SK-N-SH (cell line): ENCODE data around the gene PLA2G4B. TPM values are rescaled to one million over a fixed set of nuclear protein-coding genes. Genes with fewer than 3 reads are reported as not detected.

Experiments used
- CTCF ChIA-PET: fragments of 300-600, 350-600 bp; formaldehyde crosslinking; extraction: SDS; loops from one replicate; lab custom pipeline; 2021; lab: Yijun Ruan, JAX
- POLR2A ChIA-PET: fragments of 350-600 bp; sonication (Branson Sonifier 250); formaldehyde crosslinking; extraction: SDS; loops from one replicate; lab custom pipeline; 2020; ENCODE audit warnings: antibody characterized with exemption, inconsistent platforms; lab: Yijun Ruan, JAX
- DNase-seq: peaks from one replicate; pipeline ENCODE4 v3.0.0; 2012
- H2AFZ ChIP-seq: fragments of 200-600 bp; sonication (generic); 2 replicates; pipeline ENCODE4 v1.8.1; 2016; ENCODE audit warnings: antibody characterized with exemption, mild to moderate bottlenecking, low read depth
- H3F3A ChIP-seq: fragments of 200-600 bp; sonication (generic); replicated peaks from 2 replicates; pipeline ENCODE3; 2016; ENCODE audit warnings: antibody characterized with exemption, mild to moderate bottlenecking; ENCODE audit not compliant: insufficient read depth
- H3K27ac ChIP-seq, 2 experiments: fragments of 200-500 bp in 1 of 2; fragments of 200-600 bp in 1 of 2; sonication (Bioruptor generic) in 1 of 2; sonication (generic), shearing (Covaris generic) in 1 of 2; 2 replicates each; pipeline versions ENCODE4 v1.5.1 to v1.6.1; 2014 to 2016; ENCODE audit warnings: low read depth in 2 of 2, inconsistent platforms in 1 of 2, low read length in 1 of 2, mild to moderate bottlenecking in 1 of 2, mixed read lengths in 1 of 2
- H3K27me3 ChIP-seq: fragments of 200-600 bp; sonication (generic), shearing (Covaris generic); 2 replicates; pipeline ENCODE4 v1.6.1; 2016; ENCODE audit warnings: mixed run types; ENCODE audit not compliant: insufficient read depth
- H3K36me3 ChIP-seq, 2 experiments: fragments of 200-500 bp in 1 of 2; fragments of 200-600 bp in 1 of 2; sonication (Bioruptor generic) in 1 of 2; sonication (generic) in 1 of 2; replicated peaks in 1 of 2; 2 replicates each; pipeline versions ENCODE3 to v1.5.1; 2014 to 2016; ENCODE audit warnings: low read length in 1 of 2, mild to moderate bottlenecking in 1 of 2; ENCODE audit not compliant: insufficient read depth in 2 of 2, control insufficient read depth in 1 of 2
- H3K4me1 ChIP-seq, 2 experiments: fragments of 200-500 bp in 1 of 2; fragments of 200-600 bp in 1 of 2; sonication (Bioruptor generic) in 1 of 2; sonication (generic), shearing (Covaris generic) in 1 of 2; 2 replicates each; pipeline versions ENCODE4 v1.5.1 to v1.6.1; 2014 to 2016; ENCODE audit warnings: low read depth in 1 of 2, low read length in 1 of 2, mixed run types in 1 of 2; ENCODE audit not compliant: insufficient read depth in 2 of 2, control insufficient read depth in 1 of 2
- H3K4me2 ChIP-seq: fragments of 200-600 bp; sonication (generic), shearing (Covaris generic); 2 replicates; pipeline ENCODE4 v1.6.1; 2017; ENCODE audit warnings: mixed run types
- H3K4me3 ChIP-seq, 2 experiments: fragments of 200-500 bp in 1 of 2; fragments of 200-600 bp in 1 of 2; sonication (Bioruptor generic) in 1 of 2; sonication (generic), shearing (Covaris generic) in 1 of 2; 2 replicates each; pipeline versions ENCODE4 v1.5.1 to v1.8.1; 2014 to 2016; ENCODE audit warnings: low read depth in 2 of 2, inconsistent platforms in 1 of 2, low read length in 1 of 2, mild to moderate bottlenecking in 1 of 2, mixed read lengths in 1 of 2, moderate library complexity in 1 of 2
- H3K79me2 ChIP-seq: fragments of 200-600 bp; sonication (generic); 2 replicates; pipeline ENCODE4 v1.8.1; 2017; ENCODE audit warnings: mild to moderate bottlenecking; ENCODE audit not compliant: insufficient read depth
- H3K9ac ChIP-seq: fragments of 200-600 bp; sonication (generic); 2 replicates; pipeline ENCODE4 v1.6.1; 2017; ENCODE audit warnings: mixed run types
- H3K9me2 ChIP-seq: fragments of 200-600 bp; sonication (generic); 2 replicates; pipeline ENCODE4 v1.6.1; 2017; ENCODE audit warnings: mixed run types
- H3K9me3 ChIP-seq: fragments of 200-600 bp; sonication (generic); 2 replicates; pipeline ENCODE4 v1.6.1; 2017; ENCODE audit warnings: mixed run types, mild to moderate bottlenecking, moderate library complexity
- H4K20me1 ChIP-seq: fragments of 200-600 bp; sonication (generic); 2 replicates; pipeline ENCODE4 v1.6.1; 2017; ENCODE audit warnings: mild to moderate bottlenecking, mixed run types; ENCODE audit not compliant: insufficient read depth
- ELF1 ChIP-seq: IDR thresholded peaks from 2 replicates; pipeline ENCODE4 v1.4.0; 2012
- EP300 ChIP-seq, 2 experiments: IDR thresholded peaks; 2 replicates each; pipeline versions ENCODE4 v1.4.0 to v1.6.1; 2012; ENCODE audit warnings: borderline replicate concordance in 1 of 2, low read depth in 1 of 2, low read length in 1 of 2
- GABPA ChIP-seq: IDR thresholded peaks from 2 replicates; pipeline ENCODE4 v1.4.0; 2012; ENCODE audit warnings: low read depth, mild to moderate bottlenecking
- PBX3 ChIP-seq: IDR thresholded peaks from 2 replicates; pipeline ENCODE4; 2012
- RAD21 ChIP-seq: IDR thresholded peaks from 2 replicates; pipeline ENCODE4 v1.6.1; 2012; ENCODE audit warnings: mild to moderate bottlenecking, low read length
- TAF1 ChIP-seq: IDR thresholded peaks from 2 replicates; pipeline ENCODE4 v1.6.1; 2012; ENCODE audit warnings: low read depth, mild to moderate bottlenecking, low read length, moderate library complexity, borderline replicate concordance
- TEAD4 ChIP-seq: IDR thresholded peaks from 2 replicates; pipeline ENCODE4 v1.4.0; 2012; ENCODE audit warnings: mild to moderate bottlenecking, borderline replicate concordance; ENCODE audit not compliant: insufficient read depth
- WGBS: methylation state at CpG from one replicate; pipeline ENCODE4 v1.1.6; 2017; ENCODE audit warnings: low lambda C conversion rate; 5-methylcytosine and 5-hydroxymethylcytosine counted together
- polyA plus RNA-seq, 3 experiments: library from polyadenylated mRNA; depleted of rRNA; stranded (reverse); fragments of >200 nt; gene quantifications; 2 replicates each; pipeline ENCODE4 v1.2.3, GENCODE V29; 2012
- TF ChIP-seq, protein P1 (sequence below): fragments of 150-350 bp; IDR thresholded peaks from 2 replicates; pipeline ENCODE4 v1.6.1; 2016; ENCODE audit warnings: mild to moderate bottlenecking, low read depth, low read length
- TF ChIP-seq, protein P2 (sequence below): IDR thresholded peaks from 2 replicates; pipeline ENCODE4 v1.4.0; 2012; ENCODE audit warnings: low read depth, borderline replicate concordance
- TF ChIP-seq, protein P3 (sequence below): fragments of 150-350 bp; IDR thresholded peaks from 2 replicates; pipeline ENCODE4 v1.6.1; 2017; ENCODE audit warnings: antibody characterized with exemption, low read length, low read depth, borderline replicate concordance

Gene PLA2G4B
- polyA plus RNA-seq, 1 of the 3 experiments (the other 2 are of a cell fraction) = 5.3 TPM

- no peak for TF ChIP-seq TEAD4
- TF ChIP-seq, all 33 proteins: peak for 0
Observed at GRCh38 chr15:41849861-41850260, 11.2 kb downstream of the PLA2G4B start (continued).

DNA sequence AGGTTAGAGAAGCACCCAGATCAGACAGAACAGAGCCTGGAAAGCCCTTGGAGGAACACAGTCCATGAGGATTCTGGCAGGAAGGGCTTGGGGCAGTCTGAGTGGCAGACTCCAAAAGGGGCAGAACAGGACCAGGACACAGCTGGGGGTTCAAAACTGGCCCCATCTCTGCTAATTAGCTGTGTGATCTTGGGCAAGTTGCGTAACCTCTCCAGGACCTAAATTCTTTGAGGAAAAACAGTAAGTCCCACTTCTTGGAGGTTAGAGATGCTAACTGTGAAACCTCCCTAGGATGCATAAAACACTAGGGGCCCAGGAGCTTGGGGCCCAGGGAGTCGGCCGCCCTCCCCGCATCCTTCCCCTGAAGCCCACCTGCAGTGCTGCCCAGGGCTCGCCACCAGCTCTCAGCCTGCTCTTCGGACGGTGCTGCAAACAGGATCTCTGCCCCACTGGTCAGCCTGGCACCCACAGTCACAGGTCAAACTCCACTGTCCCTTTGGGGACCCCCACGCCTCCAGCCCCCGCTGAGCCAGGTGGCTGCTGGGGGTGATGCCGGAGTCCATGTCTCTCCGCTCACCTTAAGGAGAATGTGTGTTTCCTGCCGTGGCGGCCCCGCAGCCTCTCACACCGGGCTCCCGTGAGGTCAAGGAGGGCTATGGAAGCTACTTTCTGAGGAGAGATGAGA, 12.0 kb downstream of the PLA2G4B start:
- peaks cover 0 to 19% of the 10 kb centered on the region in 2 experiments; a peak in 1 of 4 replicates for H3K4me1 ChIP-seq
- H3K4me3 ChIP-seq = no peak overlapping the region
- H3K9me3 ChIP-seq = no peaks in the 10 kb centered on the region
- H4K20me1 ChIP-seq = no peaks in the 10 kb centered on the region
- POLR2A ChIA-PET = interaction anchor here (0.7 kb wide), 1 partner anchor 12 kb away, joined by 3 read pairs; no protein-coding TSS in a partner anchor
- no peak overlapping the region for H3K9ac ChIP-seq
- H3K27me3 ChIP-seq = no peaks in the 10 kb centered on the region
- TF ChIP-seq TEAD4 (no peak), RAD21 (no peak), TAF1 (no peak), GABPA (no peak)
- no peaks in the 10 kb centered on the region for H3F3A ChIP-seq
- DNase-seq = no peak
- no peaks in the 10 kb centered on the region for H3K79me2 ChIP-seq
- H2AFZ ChIP-seq = no peak overlapping the region
- peaks cover 0 to 12% of the 10 kb centered on the region in 2 experiments for H3K36me3 ChIP-seq
- H3K27ac ChIP-seq = no peak overlapping the region
- no peaks in the 10 kb centered on the region for H3K9me2 ChIP-seq
- no peak overlapping the region for H3K4me2 ChIP-seq
- 84% methylated on average over 13 of the region's 16 CpGs for WGBS
- CTCF ChIA-PET = interaction anchor here (1.4 to 2.3 kb wide), 4 partner anchors 13 to 385 kb away, joined by 3 to 12 read pairs (median 4); partner anchors contain the start of gene MAPKBP1

- Histone ChIP-seq H3K4me1 (peaks cover 0 to 19% of the 10 kb centered on the region in 2 experiments; a peak in 1 of 4 replicates), H2AFZ (no peak overlapping the region), H3F3A (no peaks in the 10 kb centered on the region), H3K27ac (no peak overlapping the region), H3K4me2 (no peak overlapping the region), H3K4me3 (no peak overlapping the region), H4K20me1 (no peaks in the 10 kb centered on the region), H3K27me3 (no peaks in the 10 kb centered on the region), H3K36me3 (peaks cover 0 to 10% of the 10 kb centered on the region in 2 experiments), H3K9ac (no peak overlapping the region), H3K9me2 (no peaks in the 10 kb centered on the region), H3K79me2 (no peaks in the 10 kb centered on the region), H3K9me3 (no peaks in the 10 kb centered on the region)
- 91% methylated on average over 5 of the region's 11 CpGs for WGBS
- DNase-seq = no peak
- CTCF ChIA-PET = interaction anchor here (1.4 to 2.3 kb wide), 4 partner anchors 13 to 386 kb away, joined by 3 to 12 read pairs (median 4); partner anchors contain the start of gene MAPKBP1
- TF ChIP-seq, protein P1, sequence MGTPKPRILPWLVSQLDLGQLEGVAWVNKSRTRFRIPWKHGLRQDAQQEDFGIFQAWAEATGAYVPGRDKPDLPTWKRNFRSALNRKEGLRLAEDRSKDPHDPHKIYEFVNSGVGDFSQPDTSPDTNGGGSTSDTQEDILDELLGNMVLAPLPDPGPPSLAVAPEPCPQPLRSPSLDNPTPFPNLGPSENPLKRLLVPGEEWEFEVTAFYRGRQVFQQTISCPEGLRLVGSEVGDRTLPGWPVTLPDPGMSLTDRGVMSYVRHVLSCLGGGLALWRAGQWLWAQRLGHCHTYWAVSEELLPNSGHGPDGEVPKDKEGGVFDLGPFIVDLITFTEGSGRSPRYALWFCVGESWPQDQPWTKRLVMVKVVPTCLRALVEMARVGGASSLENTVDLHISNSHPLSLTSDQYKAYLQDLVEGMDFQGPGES = no peak
- TF ChIP-seq PBX3 (no peak), RAD21 (no peak), ELF1 (no peak), EP300 (IDR thresholded peaks at IDR 0.05; ENCODE audit: borderline replicate concordance in 1 of 2, low read depth in 1 of 2, low read length in 1 of 2) (no peak)
- TF ChIP-seq, protein P2, sequence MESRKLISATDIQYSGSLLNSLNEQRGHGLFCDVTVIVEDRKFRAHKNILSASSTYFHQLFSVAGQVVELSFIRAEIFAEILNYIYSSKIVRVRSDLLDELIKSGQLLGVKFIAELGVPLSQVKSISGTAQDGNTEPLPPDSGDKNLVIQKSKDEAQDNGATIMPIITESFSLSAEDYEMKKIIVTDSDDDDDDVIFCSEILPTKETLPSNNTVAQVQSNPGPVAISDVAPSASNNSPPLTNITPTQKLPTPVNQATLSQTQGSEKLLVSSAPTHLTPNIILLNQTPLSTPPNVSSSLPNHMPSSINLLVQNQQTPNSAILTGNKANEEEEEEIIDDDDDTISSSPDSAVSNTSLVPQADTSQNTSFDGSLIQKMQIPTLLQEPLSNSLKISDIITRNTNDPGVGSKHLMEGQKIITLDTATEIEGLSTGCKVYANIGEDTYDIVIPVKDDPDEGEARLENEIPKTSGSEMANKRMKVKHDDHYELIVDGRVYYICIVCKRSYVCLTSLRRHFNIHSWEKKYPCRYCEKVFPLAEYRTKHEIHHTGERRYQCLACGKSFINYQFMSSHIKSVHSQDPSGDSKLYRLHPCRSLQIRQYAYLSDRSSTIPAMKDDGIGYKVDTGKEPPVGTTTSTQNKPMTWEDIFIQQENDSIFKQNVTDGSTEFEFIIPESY = no peak
- TF ChIP-seq, protein P3, sequence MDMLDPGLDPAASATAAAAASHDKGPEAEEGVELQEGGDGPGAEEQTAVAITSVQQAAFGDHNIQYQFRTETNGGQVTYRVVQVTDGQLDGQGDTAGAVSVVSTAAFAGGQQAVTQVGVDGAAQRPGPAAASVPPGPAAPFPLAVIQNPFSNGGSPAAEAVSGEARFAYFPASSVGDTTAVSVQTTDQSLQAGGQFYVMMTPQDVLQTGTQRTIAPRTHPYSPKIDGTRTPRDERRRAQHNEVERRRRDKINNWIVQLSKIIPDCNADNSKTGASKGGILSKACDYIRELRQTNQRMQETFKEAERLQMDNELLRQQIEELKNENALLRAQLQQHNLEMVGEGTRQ = no peak
- POLR2A ChIA-PET = interaction anchor here (0.7 kb wide), 1 partner anchor 11 kb away, joined by 3 read pairs; no protein-coding TSS in a partner anchor
Observed at GRCh38 chr15:41851167-41851523, 12.5 kb downstream of the PLA2G4B start.
